Lower leg skin (tissue), 4 donors: ENCODE data around the gene VEZT. TPM values are rescaled to one million over a fixed set of nuclear protein-coding genes. Genes with fewer than 3 reads are reported as not detected.

Experiments
- DNase-seq, 2 donors: peaks; one replicate each; pipeline ENCODE4 v3.0.0-alpha.2; 2019; ENCODE audit warnings: low spot score in 2 of 2
- H3K4me3 ChIP-seq: fragments of 200-600 bp; sonication (generic); 2 replicates; pipeline ENCODE4 v1.5.1; 2017; ENCODE audit warnings: mild to moderate bottlenecking, low read depth; ENCODE audit not compliant: poor library complexity, severe bottlenecking
- POLR2A ChIP-seq, 2 donors: fragments of 450-650 bp; IDR thresholded peaks; one replicate each; pipeline ENCODE4 v1.6.1; 2016 to 2017; ENCODE audit warnings: antibody characterized with exemption in 2 of 2, mild to moderate bottlenecking in 1 of 2, moderate library complexity in 1 of 2
- WGBS, 2 donors: methylation state at CpG; one replicate each; pipeline ENCODE4 v1.1.5; 2018; 5-methylcytosine and 5-hydroxymethylcytosine counted together
- intact Hi-C: fragments of 100-400 bp; cut with DNase I; formaldehyde crosslinking; loops from one replicate; pipeline ENCODE4 v1.15.0; 2023; ENCODE audit warnings: low total_unique reads
- total RNA-seq, 4 donors: library from RNA; depleted of rRNA; stranded (reverse); fragments of >200 nt; gene quantifications; one replicate each; pipeline ENCODE4 v1.1.0, GENCODE V29; 2016
- TF ChIP-seq, protein P1 (sequence below), 3 donors: fragments of 450-650 bp; IDR thresholded peaks; one replicate each; pipeline ENCODE4 v1.5.1; 2016; ENCODE audit warnings: antibody characterized with exemption in 3 of 3, mild to moderate bottlenecking in 3 of 3, moderate library complexity in 2 of 3

VEZT gene
- total RNA-seq, 4 donors from 2014 or later, result 40.6 to 95.9 (median 46.4) TPM

DNA sequence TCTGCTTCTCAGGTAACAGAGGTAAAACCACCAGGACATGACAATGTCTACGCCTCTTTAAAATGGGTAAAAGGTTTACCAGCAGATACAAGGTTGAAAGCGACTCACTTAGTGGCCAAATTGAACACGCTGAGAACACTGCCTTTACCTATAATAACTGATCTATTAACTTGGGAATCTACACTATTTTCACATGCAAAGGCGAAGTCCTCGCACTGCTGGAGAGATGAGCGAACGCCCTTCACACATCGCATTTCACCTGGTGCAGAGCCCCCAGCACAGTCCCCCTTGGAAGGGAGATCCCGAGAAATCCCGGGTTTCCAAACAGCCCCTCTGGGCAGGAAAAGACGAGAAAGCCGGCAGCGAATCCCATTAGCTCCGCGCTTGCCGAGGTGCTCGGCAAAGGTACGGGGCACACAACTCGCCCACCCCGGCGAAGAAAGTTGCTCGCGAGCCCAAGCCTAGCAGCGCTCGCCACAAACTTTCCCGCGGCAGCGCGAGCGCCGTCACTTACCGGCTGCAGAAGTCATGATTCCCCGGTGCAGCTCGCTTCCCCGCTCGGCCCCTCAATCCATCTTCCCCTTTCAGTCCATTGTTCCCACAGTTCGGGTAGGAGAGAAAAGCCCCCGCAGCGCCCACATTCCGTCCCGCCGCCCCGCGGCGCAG, 763 bp upstream of the VEZT start:
- TF ChIP-seq, protein P1, sequence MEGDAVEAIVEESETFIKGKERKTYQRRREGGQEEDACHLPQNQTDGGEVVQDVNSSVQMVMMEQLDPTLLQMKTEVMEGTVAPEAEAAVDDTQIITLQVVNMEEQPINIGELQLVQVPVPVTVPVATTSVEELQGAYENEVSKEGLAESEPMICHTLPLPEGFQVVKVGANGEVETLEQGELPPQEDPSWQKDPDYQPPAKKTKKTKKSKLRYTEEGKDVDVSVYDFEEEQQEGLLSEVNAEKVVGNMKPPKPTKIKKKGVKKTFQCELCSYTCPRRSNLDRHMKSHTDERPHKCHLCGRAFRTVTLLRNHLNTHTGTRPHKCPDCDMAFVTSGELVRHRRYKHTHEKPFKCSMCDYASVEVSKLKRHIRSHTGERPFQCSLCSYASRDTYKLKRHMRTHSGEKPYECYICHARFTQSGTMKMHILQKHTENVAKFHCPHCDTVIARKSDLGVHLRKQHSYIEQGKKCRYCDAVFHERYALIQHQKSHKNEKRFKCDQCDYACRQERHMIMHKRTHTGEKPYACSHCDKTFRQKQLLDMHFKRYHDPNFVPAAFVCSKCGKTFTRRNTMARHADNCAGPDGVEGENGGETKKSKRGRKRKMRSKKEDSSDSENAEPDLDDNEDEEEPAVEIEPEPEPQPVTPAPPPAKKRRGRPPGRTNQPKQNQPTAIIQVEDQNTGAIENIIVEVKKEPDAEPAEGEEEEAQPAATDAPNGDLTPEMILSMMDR (IDR thresholded peaks at IDR 0.05), result no peak
- TF ChIP-seq POLR2A (IDR thresholded peaks at IDR 0.05), result no peak
- DNase-seq, result no peak
- WGBS, 2 donors, result 1% methylated on average over 24 to 44 of the region's 45 CpGs
- intact Hi-C loops, result loop anchor here (5.0 kb wide), 1 partner anchor 580 kb away; no protein-coding TSS in a partner anchor
- H3K4me3 ChIP-seq, result peak overlapping the region; percentile 81

DNA sequence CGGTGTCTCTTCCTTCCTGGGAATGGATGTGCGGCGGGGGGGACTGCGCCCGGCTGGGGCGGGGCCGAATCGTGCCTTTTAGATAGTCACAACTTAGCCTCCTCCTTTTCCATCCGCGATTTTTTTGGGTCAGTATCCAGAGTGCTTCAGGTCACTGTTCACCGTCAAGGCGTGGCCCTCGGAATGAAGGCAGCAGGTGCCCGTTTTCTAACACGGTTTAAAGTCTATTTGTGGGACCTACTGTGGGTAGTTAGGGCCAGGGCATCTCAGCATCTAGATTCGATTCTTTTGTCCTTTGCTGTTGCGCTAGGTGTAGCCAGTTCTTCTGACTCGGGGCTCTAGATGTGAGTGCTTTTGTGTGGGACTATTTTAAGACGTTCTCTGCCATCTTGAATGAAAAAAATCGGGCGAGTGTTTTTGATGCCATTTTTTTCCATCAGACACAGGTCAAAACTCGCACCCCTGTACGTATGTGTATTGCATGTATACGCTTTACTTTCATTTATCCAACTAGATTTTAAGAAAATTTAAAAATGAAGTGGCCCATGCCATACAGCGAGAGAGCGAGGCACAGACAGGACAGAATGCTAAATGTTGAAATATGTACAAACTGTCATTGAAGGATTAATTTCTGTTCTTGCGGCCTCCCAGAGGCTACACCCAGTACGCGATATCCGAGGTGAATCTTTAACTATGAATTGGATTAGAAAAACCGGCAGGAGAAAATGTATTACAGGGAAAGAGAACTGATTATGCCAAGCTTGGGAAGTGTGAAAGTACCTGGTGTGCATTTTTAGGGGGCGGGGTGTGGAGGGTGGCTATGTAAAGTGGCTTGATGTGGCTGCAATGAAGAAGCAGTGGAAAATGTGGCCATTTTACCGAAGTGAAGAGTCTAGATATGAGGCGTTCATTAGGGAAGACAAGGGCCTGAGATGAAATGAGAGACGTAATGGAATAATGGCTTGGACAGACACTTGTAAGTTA, 835 bp downstream of the VEZT start:
- 1 to 2% methylated on average over 33 to 35 of the region's 35 CpGs for WGBS, 2 donors
- H3K4me3 ChIP-seq, result peak overlapping the region; percentile 79
- no peak for TF ChIP-seq POLR2A (IDR thresholded peaks at IDR 0.05)
- TF ChIP-seq, protein P1 (IDR thresholded peaks at IDR 0.05), result no peak
- DNase-seq, result peak in 1 of 2 donors; percentile 82
- intact Hi-C loops, result loop anchor here (5.0 kb wide), 1 partner anchor 581 kb away; no protein-coding TSS in a partner anchor

DNA sequence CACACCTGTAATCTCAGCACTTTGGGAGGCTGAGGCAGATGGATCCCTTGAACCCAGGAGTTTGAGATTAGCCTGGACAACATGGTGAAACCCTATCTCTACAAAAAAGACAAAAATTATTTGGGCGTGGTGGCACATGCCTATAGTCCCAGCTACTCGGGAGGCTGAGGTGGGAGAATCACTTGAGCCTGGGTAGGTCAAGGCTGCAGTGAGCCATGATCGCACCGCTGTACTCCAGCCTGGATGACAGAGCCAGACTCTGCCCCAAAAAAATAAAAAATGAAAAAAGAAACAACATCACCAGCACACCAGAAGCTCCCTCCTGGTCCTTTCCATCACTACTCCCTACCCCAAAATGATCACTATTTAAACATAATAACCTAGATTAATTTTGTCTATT, 2.6 kb downstream of the VEZT start:
- 91 to 92% methylated on average over 4 of the region's 4 CpGs for WGBS, 2 donors
- DNase-seq, result no peak
- TF ChIP-seq POLR2A (IDR thresholded peaks at IDR 0.05), result no peak
- TF ChIP-seq, protein P1 (IDR thresholded peaks at IDR 0.05), result no peak
- H3K4me3 ChIP-seq, result no peak overlapping the region
- intact Hi-C loops, result no loop called here

DNA sequence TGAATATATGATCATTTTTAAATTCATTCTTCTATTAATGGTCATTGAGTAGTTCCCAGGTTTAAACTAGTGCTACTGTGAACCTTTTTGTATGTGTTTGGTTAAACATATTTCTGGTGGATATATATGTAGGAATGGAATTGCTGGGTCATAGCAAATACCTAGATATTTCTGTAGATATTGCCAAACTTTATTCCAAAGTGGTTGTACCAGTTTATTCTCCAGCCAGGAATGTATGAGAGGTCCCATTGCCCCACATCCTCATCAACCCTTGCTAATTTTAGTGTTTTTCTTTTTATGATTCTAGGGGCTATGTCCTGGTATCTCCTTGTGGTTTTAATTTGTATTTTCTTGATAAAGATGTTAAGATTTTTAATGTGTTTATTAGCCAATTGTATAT, 3.1 kb downstream of the VEZT start:
- no peak for DNase-seq
- TF ChIP-seq POLR2A (IDR thresholded peaks at IDR 0.05), result no peak
- TF ChIP-seq, protein P1 (IDR thresholded peaks at IDR 0.05), result no peak
- intact Hi-C loops, result no loop called here
- no peak overlapping the region for H3K4me3 ChIP-seq

DNA sequence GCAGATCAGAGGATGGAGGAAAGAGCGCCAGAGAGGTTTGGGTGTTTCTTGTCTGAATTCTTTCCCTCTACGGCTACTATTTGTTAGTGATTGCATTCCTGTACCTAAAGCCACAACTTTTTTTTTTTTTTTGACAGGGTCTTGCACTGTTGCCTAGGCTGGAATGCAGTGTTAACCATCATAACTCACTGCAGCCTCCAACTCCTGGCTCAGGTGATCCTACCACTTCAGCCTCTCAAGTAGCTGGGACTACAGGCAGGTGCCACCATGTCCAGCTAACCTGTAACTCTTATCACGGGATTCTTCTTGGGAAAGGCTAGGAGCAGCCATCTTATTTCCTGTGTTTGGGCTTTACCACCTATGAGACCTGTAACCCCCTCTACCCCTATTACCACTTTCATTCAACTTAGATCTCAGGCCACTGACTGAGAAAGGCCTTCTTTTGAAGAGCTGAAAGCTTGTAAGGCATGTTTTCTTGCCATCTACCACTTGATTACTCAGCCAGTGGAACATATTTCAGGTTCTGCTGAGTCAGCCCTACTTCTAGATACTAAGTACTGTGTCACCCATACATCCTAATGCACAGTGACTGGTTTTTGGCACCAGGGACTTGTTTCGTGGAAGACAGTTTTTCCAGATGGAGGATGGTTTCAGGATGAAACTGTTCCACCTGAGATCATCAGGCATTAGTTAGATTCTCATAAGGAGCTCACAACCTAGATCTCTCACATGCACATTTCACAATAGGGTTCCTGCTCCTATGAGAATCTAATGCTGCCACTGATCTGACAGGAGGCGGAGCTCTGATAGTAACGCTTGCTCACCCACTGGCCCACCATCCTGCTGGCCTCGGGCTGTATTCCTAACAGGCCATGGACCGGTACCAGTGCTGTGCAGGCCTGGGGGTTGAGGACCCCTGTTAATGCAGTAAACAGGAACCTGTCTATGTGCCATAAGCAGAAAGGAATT, 6.9 kb downstream of the VEZT start:
- no peak overlapping the region for H3K4me3 ChIP-seq
- no peak for DNase-seq
- intact Hi-C loops, result no loop called here
- TF ChIP-seq POLR2A (IDR thresholded peaks at IDR 0.05), result no peak
- TF ChIP-seq, protein P1 (IDR thresholded peaks at IDR 0.05), result no peak
- 81 to 88% methylated on average over 8 of the region's 8 CpGs for WGBS, 2 donors
